ENCODE results near the gene CDH12.
"Not testable (repeated sequence)": the region's sequence is repeated elsewhere in the genome, so short reads cannot be mapped to it uniquely, and the experiment has no call there.

DNA sequence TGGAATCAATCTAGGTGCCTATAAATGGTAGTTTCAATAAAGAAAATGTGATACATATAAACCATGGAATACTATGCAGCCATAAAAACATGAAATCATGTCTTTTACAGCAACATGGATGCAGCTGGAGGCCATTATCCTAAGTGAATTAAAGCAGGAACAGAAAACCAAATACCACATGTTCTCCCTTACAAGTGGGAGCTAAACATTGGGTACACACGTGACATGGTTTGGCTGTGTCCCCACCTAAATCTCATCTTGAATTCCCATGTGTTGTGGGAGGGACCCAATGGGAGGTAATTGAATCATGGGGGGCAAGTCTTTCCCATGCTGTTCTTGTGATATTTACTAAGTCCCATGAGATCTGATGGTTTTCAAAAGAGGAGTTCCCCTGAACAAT is 78.9 kb downstream of the CDH12 start:
- TF ChIP-seq POLR2A (IDR thresholded peaks at IDR 0.05; ENCODE audit: low read length); GATA1 (IDR thresholded peaks at IDR 0.05; ENCODE audit: low read depth, low read length): not testable (repeated sequence)

All from erythroblast (primary cell).